ENCODE results near the gene COL1A1.

COL1A1 gene

DNA sequence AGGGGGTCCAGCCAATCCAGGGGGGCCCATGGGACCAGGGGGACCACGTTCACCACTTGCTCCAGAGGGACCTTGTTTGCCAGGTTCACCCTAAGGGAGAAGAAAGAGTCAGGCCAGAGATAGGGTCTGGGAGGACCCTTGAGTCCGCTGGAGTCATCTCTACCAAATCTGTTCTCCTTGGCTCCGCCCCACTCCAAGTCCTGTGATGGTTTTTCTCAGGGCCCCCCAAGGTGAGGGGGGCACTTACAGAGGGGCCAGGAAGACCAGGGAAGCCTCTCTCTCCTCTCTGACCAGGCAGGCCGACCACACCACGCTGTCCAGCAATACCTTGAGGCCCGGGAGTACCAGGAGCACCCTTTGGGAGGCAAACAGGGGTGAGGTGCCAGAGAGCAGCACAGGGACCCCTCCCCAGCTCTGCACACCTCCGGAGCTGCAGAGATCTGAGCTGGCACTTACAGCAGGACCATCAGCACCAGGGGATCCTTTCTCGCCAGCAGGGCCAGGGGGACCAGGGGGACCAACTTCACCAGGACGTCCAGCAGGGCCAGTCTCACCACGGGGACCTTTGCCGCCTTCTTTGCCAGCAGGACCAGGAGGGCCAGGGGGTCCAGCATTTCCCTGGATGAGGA is 12.4 kb downstream of the COL1A1 start:
- no peak for DNase-seq
- TF ChIP-seq, protein P1, sequence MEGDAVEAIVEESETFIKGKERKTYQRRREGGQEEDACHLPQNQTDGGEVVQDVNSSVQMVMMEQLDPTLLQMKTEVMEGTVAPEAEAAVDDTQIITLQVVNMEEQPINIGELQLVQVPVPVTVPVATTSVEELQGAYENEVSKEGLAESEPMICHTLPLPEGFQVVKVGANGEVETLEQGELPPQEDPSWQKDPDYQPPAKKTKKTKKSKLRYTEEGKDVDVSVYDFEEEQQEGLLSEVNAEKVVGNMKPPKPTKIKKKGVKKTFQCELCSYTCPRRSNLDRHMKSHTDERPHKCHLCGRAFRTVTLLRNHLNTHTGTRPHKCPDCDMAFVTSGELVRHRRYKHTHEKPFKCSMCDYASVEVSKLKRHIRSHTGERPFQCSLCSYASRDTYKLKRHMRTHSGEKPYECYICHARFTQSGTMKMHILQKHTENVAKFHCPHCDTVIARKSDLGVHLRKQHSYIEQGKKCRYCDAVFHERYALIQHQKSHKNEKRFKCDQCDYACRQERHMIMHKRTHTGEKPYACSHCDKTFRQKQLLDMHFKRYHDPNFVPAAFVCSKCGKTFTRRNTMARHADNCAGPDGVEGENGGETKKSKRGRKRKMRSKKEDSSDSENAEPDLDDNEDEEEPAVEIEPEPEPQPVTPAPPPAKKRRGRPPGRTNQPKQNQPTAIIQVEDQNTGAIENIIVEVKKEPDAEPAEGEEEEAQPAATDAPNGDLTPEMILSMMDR (IDR thresholded peaks at IDR 0.05) = no peak
- H3K9me3 ChIP-seq = no peaks in the 10 kb centered on the region
- H3K27me3 ChIP-seq = no peaks in the 10 kb centered on the region
- H3K36me3 ChIP-seq = peaks cover 86 to 87% (median 87%) of the 10 kb centered on the region in 3 donors
- H3K4me3 ChIP-seq = no peak overlapping the region
- peaks cover 0 to 68% (median 43%) of the 10 kb centered on the region in 4 donors for H3K4me1 ChIP-seq
- intact Hi-C loops (cut with DNase I; ENCODE audit: low total_unique reads) = no loop called here
- peak overlapping the region; percentile 98 to 99 for H3K27ac ChIP-seq

DNA sequence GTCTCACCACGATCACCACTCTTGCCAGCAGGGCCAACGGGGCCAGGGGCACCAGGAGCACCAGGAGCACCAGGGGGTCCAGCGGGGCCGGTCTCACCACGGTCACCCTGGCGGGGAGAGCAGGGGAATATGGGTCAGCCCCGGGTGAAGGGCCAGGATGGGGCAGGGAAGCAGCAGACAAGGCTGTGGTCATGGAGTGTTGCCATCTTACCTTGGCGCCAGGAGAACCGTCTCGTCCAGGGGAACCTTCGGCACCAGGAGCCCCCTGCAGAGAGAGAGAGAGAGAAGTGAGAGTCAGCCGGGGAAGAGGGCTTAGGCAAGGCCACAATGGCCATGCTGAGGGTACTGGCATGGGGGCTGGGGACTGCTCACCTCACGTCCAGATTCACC is 12.9 kb downstream of the COL1A1 start:
- Histone ChIP-seq H3K36me3 (peaks cover 81 to 82% (median 82%) of the 10 kb centered on the region in 3 donors), H3K27ac (peak overlapping the region; percentile 98 to 99)
- DNase-seq = no peak

DNA sequence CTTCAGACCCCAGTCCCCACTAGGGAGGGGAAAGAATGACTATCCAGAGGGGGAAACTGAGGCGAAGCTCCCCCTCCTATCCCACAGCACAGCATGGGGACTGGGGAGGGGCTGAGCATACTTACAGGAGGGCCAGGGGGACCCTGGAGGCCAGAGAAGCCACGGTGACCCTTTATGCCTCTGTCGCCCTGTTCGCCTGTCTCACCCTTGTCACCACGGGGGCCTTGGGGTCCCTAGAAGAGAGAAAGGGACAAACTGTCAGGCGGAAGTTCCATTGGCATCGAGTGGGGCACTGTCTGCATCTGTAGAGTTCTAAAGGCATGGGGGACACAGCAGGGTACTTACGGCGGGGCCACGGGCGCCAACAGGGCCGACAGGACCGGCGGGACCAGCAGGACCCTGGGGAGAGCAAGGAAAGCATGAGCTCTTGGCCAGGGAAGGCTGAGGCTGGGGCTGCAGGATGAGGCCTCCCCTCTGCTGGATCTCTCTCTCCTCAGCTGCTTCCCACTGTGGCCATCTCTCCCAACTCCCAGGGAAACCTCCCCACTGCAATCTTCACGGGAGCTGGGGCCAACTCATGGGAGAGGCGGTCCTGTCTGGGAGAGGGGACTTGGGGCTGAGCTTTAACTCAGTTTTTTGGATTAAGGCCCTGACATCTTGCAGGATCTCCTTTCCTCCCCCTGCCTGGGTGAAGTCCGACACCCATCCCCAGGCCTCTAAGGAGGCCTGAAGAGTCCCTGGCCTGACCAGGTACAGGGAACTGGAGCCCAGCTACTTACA is 13.5 kb downstream of the COL1A1 start:
- TF ChIP-seq, protein P1 (IDR thresholded peaks at IDR 0.05) = no peak
- DNase-seq = no peak
- Histone ChIP-seq H3K36me3 (peaks cover 75 to 76% (median 76%) of the 10 kb centered on the region in 3 donors), H3K27me3 (no peaks in the 10 kb centered on the region), H3K4me3 (no peak overlapping the region), H3K27ac (peak overlapping the region; percentile 98 to 99), H3K4me1 (peaks cover 0 to 69% (median 46%) of the 10 kb centered on the region in 4 donors), H3K9me3 (no peaks in the 10 kb centered on the region)
- intact Hi-C loops (cut with DNase I; ENCODE audit: low total_unique reads) = no loop called here

More for the DNA sequence above, 12.9 kb downstream of the COL1A1 start:
- TF ChIP-seq, protein P1 (IDR thresholded peaks at IDR 0.05) = no peak
- no peak overlapping the region for H3K4me3 ChIP-seq
- H3K9me3 ChIP-seq = no peaks in the 10 kb centered on the region
- peaks cover 0 to 70% (median 45%) of the 10 kb centered on the region in 4 donors for H3K4me1 ChIP-seq
- intact Hi-C loops (cut with DNase I; ENCODE audit: low total_unique reads) = no loop called here
- H3K27me3 ChIP-seq = no peaks in the 10 kb centered on the region

DNA sequence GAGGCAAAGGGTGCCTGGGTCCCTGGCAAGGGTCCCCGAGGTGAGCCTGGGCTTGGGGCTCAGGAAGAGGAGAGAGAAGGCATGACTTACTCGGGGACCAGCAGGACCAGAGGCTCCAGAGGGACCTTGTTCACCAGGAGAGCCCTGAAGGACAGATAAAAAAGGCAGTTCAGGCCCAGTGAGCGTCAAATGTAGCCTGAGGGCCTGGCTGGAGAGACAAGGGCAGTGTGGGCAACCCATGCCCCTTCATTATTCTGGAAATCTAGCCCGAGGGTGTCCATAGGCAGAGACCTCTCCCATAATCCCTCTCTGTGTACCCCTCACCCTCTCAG is 14.1 kb downstream of the COL1A1 start:
- TF ChIP-seq, protein P1 (IDR thresholded peaks at IDR 0.05) = no peak
- peaks cover 0 to 64% (median 44%) of the 10 kb centered on the region in 4 donors for H3K4me1 ChIP-seq
- H3K9me3 ChIP-seq = no peaks in the 10 kb centered on the region
- no peaks in the 10 kb centered on the region for H3K27me3 ChIP-seq
- no peak overlapping the region for H3K4me3 ChIP-seq
- H3K27ac ChIP-seq = peak overlapping the region; percentile 98 to 99
- DNase-seq = no peak
- peaks cover 70 to 71% (median 70%) of the 10 kb centered on the region in 3 donors for H3K36me3 ChIP-seq
- intact Hi-C loops (cut with DNase I; ENCODE audit: low total_unique reads) = no loop called here

DNA sequence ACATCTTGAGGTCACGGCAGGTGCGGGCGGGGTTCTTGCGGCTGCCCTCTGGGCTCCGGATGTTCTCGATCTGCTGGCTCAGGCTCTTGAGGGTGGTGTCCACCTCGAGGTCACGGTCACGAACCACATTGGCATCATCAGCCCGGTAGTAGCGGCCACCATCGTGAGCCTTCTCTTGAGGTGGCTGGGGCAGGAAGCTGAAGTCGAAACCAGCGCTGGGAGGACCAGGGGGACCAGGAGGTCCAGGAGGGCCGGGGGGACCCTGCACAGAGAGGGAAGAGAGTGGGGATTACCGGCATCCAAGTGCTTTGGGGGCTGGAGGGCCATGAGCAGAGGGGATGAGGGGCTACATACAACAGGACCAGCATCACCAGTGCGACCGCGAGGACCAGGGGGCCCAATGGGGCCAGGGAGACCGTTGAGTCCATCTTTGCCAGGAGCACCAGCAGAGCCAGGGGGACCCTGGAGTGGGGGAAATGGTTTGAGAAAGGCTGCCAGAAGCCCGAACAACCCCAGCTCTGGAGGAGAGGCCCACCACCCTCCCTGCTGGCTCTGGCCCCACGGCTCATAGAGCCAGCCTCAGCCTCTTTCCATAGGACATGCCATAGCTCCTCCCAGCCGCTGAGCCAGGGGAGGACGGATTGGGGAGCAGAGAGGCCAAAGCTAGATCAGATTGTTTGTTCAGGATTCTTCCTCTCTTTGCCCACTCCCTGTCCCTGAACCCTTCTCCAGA is 14.6 kb downstream of the COL1A1 start:
- no peaks in the 10 kb centered on the region for H3K27me3 ChIP-seq
- no peaks in the 10 kb centered on the region for H3K9me3 ChIP-seq
- intact Hi-C loops (cut with DNase I; ENCODE audit: low total_unique reads) = no loop called here
- DNase-seq = no peak
- peak overlapping the region; percentile 98 to 99 for H3K27ac ChIP-seq
- H3K4me3 ChIP-seq = no peak overlapping the region
- H3K36me3 ChIP-seq = peaks cover 65% of the 10 kb centered on the region in 3 donors
- H3K4me1 ChIP-seq = peaks cover 0 to 64% (median 43%) of the 10 kb centered on the region in 4 donors
- TF ChIP-seq, protein P1 (IDR thresholded peaks at IDR 0.05) = no peak

Measured in tibial artery (tissue), 4 donors.